Left colon (tissue), 2 donors: ENCODE measurements around the gene EXOC4. TPM values are rescaled to one million over a fixed set of nuclear protein-coding genes. Genes with fewer than 3 reads are reported as not detected.

Experiments used
- ATAC-seq: fragments of 200-7000 bp; cut with Tn5 transposase; one replicate; pipeline ENCODE4 v1.9.1; 2020; ENCODE audit warnings: mild to moderate bottlenecking, moderate library complexity
- DNase-seq, 2 donors: peaks; one replicate each; pipeline ENCODE4 v3.0.0-alpha.2; 2020
- intact Hi-C, 2 donors: fragments of 100-400 bp; cut with DNase I in 1 of 2; cut with micrococcal nuclease in 1 of 2; formaldehyde crosslinking; loops; one replicate each; pipeline versions ENCODE4 v1.11.2 to v1.14.0; 2022; cut with DNase I, micrococcal nuclease
- total RNA-seq, 2 donors: library from RNA; stranded (reverse); fragmentation: NEBNext Ultra II Directional; extraction: Animal tissue kit (Norgen Biotek cat#: 25700); gene quantifications; one replicate each; pipeline ENCODE4 v1.2.1, GENCODE V29; 2021
- donor health status: DM: no; HTN: no; CAD: no.
- donor health status: DM: yes; HTN: yes; CAD: no.

Gene EXOC4
- total RNA-seq, 2 donors from 2014 or later, result 78.8 to 85.4 TPM

DNA sequence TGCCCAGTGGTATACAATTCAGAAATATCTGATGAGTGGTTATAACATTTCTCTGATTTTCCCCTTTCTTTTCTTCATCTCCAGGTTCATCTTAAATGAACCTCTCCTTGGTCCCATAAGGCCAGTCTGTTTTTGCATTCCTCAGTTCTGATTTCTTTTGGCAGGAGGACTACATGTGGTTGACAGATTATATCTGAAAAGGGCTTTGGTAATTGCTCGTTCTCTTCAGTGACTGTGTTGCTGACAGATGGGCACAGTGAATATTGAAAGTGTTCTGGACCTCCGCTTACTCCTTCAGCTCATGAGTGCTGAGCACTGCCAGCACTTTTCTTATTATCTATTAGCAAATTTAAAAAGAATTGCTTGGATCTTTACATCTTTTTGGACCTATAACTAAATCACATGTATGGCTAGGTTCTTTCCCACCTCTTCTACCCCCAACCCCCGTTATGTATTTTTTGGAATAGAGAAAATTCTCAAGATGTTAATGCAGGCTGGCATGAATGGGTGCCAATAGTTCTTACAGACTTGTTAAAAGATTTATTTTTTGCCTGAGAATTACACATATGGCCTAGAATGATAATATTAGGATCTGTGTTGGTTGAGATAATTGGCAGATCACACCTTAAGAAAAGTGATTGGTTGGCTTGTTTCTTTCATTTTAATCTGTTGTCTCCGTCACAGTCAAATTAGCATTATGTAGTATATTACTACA lies 323.0 kb downstream of the EXOC4 start:
- no peak for ATAC-seq
- no peak for DNase-seq

DNA sequence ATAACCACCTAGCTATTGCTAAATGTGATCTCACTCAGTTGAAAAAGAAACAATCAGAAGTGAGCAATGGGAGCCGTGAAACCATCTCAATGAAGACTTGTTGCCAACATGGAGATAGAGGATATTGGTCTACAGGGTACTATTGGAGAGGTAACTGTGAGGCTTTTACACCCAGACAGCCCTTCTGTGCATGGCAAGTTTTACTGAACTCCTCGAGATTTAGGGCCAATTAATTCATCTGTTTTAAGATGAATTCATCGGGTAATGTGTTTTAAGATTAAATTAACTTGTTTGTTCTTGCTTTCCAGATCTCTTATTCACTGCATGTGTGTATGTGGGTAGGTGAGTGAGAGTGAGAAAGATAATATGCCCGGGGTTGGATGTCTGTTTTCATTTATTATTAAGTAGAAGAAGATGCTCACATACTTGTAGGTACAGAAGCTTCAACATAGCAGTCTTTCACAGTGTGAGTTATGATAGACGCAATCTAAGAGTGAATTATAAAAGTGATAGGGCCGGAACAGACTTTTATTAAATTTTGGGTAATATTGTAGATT lies 323.8 kb downstream of the EXOC4 start:
- ATAC-seq, result no peak
- DNase-seq, result no peak
- intact Hi-C loops, result no loop called here

More for the DNA sequence above, 323.0 kb downstream of the EXOC4 start:
- intact Hi-C loops, result no loop called here

DNA sequence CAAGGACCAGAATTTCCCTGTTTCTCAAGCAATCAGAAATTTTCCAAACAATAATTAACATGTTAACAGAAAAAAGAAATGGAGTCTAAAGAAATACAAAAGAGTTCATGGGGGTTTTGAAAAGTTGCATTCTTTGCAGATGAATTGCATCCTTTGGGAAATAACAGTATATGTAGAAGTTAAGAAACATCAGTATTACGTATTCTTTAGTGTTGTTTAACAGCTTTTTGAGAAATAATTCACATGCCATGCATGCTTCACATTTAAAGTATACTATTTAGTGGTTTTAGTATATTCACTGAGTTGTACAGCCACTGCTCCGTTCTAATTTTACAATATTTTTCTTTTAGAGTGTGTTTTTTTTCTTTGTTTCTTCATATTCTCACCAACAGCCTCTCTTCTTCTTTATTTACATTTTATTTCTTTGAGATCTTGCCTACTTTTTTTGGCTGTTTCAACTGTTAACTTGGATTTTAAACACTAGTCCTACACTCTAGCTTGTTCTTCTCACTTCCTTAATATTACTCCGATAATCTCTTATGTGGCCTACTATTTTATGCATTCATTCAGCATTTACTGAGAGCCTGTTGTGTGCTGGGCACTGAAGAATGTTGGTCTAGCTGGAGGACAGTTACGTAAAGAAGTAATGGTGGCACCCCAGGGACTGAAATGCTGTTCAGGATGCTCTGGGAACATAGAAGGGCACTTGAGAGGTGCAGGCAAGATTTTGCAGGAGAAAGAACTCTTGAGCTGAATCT lies 330.1 kb downstream of the EXOC4 start:
- ATAC-seq, result no peak
- DNase-seq, result no peak
- intact Hi-C loops, result no loop called here

DNA sequence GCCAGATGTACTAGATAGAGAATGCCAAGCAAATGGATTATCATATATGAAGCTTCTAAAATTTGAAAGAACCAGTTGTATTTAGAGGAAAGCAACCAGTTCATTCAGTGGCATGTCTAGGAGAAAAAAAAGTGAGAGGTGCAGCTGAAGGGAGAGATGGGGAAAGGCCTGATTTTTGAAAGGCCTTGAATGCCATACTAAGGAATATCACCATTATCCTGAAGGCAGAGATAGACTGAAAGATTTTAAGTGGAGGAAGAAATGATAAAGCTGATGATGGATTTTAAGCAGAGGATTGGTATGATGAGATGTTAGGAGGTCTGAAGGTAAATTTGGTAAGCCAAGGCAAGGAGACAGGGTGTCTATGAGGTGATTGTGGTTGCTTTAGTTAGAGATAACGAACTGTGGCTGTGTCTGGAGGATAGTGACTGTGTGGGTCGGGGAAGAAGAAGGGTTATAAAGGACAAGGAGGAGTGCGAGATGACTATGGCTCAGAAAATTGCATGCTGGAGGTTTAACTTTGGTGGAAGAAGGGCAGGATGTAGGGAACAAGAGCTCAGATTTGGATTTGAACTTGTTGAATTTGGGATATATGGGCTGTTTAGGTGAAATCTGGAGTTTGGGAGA lies 330.8 kb downstream of the EXOC4 start:
- intact Hi-C loops, result no loop called here
- ATAC-seq (no peak), DNase-seq (no peak)

DNA sequence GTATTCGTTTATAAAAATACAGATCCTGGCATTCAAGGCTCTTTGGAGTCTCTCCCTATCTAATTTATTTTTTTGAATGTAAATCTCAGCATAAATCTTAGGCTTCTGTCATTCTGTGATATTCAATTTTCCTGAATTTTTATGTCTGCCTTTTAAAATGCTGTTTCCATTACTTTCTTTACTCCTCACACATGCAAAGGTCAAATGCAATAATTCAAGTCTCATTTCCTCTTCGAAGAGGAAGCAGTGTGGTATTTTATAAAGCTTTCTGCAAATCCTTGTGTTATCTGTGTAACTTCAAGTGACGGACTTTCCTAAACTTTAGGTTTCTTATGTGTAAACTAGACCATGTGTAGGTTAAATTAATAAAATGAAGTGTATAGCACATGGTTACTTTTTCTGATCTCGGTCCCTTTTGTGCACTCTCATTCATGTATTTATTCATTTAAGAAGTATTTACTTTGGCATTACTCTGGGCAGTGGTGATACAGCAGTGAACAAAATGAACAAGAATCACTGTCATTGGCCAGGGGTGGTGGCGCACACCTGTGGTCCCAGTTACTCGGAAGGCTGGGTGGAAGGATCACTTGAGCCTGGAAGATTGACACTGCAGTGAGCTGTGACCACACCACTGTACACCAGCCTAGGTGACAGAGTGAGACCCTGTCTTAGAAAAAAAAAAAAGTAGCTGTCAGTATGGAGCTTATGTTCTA lies 332.2 kb downstream of the EXOC4 start:
- no peak for DNase-seq
- intact Hi-C loops, result no loop called here
- ATAC-seq, result peak; percentile 94

DNA sequence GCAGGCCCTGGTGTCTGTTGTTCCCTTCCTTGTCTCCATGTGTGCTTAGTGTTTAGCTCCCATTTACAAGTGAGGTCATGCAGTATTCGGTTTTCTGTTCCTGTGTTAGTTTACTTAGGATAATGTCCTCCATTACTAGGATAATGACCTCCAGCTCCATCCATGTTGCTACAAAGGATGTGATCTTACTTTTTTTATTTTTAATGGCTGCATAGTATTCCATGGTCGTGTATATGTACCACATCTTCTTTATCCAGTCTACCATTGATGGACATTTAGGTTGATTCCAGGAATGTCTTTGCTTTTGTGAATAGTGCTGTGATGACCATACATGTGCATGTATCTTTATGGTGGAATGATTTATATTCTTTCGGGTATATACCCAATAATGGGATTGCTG lies 333.4 kb downstream of the EXOC4 start:
- intact Hi-C loops, result no loop called here
- ATAC-seq, result no peak

DNA sequence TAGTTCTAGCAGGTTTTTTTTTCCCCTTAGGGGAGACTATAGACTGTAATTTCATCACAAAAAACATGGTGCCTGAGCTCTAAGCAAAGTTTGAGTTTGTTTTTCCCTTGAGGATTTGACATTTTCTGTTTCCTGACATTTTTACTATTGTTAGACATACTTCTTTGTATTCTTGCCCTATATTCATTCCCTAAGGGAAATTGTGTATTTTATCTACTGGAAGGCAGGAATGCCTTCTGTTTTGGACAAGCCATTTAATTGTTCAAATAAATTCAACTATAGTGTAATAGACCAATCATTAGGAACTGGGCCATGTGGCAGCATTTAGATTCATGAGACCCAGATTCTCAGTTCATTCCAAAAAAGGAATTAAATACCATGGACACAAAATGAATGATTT lies 335.0 kb downstream of the EXOC4 start:
- DNase-seq (no peak), ATAC-seq (no peak)
- intact Hi-C loops, result no loop called here

More for the DNA sequence above, 333.4 kb downstream of the EXOC4 start:
- no peak for DNase-seq

DNA sequence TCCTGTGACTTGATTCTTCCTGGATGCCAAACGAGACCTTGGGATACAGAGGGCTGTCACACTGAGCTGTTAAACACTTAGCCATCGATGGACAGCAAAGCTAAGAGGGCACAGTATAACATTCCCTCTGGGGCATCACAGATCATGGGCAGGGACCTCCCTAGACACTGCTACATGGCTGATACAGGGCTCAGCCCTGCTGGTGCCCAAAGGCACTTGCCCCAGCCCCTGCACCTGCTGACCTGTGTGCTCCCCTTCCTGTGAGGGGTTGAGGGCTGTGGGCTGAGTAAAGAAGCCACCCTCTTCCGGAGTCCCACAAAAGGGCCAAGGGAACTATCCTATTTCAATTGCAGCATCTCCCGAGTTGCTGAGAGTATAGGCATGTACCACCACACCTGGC lies 337.9 kb downstream of the EXOC4 start:
- intact Hi-C loops, result no loop called here
- no peak for DNase-seq
- ATAC-seq, result no peak

DNA sequence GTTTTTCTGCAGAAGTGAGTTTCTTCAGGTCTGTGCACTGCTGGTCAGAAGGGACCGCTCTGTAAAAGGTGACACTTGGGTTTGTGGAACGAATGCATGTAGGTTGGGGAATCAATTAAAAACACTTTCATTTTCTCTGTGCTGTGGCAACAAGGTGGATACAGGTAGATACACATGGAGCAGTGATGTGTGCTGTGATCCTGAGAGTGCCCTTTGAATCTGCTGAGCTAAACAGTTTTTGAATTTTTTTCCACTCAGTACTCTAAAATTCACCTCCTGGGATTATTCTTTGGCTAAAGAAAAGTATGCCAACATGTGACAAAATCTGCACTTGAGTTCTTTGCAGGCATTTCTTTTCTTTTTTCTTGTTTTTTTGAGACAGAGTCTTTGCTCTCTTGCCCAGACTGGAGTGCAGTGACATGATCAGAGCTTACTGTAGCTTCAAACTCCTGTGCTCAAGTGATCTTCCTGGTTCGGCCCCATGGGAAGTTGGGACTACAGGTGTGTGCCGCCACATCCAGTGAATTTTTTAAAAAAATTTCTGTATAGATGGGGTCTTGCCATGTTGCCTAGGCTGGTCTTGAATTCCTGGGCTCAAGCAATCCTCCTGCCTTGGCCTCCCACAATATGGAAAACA lies 338.9 kb downstream of the EXOC4 start:
- intact Hi-C loops, result no loop called here
- DNase-seq (no peak), ATAC-seq (no peak)

DNA sequence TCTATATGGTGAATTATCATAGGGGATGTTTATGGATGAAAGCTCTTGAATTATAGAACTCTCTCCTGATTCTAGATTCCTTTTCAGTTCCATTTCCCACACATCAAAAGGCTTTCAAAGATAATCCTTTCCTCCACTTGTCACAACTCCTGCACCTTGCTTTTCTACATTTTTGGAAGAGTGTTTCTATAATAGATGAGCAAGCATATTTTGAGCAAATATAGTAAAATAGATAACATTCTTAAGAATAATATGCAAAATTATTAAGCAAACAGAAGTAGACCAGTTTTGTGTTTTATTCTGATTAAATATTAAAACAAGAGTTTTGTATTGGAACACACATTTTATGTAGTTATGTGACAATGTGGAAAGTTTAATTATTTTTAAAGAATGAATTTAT lies 340.7 kb downstream of the EXOC4 start:
- intact Hi-C loops, result no loop called here
- ATAC-seq (no peak), DNase-seq (no peak)

DNA sequence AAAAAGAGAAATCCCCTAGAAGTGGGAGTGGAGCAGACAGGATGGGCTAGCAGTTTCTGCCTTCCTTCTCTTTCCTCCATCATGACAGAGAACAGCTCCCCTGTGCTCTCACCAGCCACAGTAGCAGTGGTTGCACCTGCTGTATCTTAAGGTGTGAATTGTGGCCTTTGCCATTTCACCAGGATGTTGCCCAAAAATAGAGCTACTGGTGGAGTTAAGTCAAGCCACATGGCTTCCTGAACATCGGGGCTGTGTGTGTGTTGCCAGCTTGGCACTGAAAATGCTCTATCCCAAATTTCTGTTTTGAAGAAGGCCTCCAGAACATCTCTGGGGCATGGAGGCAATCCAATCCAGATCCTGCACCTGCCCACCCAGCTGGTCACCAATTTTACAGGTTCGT lies 348.7 kb downstream of the EXOC4 start:
- intact Hi-C loops, result no loop called here
- no peak for DNase-seq
- no peak for ATAC-seq

DNA sequence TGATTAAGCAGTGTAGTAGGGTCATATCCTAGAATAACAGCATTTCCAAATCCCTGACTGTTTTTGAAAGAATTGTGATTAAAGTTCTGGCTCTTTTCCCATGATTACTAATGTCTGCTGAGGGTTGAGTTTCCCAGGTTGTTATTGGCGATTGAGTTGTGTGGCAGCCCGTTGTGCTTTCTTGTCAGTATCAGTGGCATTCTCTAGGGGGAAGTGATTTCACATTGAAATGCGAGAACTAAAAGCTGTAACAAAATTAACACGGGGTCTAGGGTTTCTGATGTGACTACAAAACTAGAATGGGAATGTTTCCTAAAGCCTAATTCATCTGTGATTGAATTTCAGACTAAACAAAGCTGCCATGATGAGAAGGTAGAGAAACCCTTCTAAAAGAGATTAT lies 349.4 kb downstream of the EXOC4 start:
- no peak for DNase-seq
- no peak for ATAC-seq
- intact Hi-C loops, result no loop called here

DNA sequence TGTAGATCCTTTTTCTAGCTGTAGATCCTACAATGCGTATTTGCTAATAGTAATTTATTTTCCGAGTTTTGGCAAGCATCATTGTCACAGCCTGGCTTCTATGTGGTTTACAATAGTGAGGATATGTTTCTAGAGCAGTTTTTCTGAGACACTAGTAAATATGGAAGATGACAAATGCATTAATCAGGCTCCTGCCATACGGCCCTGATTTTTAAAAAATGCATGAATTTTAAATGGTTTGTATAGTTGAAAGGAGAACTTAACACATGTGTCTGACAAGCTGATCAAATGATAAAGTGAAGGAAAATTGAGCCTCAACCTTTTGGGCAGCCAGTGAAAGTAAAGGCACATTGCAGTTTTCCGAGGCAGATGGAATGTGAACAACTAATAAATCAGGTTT lies 354.1 kb downstream of the EXOC4 start:
- DNase-seq (no peak), ATAC-seq (no peak)
- intact Hi-C loops, result no loop called here

DNA sequence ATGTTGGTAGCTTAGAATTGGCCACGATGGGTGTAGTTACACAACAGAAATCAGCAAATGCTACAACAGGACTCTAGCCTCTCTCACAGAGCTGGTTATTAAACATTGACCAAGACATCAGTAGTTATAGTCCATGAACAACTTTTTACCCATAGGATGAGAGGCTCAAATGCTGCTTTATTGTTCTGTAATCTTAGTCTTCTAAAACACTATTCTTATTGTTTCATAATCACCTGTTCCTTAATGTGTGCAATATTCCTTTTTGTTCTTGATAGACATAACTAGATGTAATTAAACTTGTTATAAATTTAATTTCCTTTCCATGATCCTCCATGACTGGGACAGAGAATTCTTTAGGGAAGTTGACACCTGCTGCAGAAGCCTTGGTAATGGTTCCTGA lies 356.9 kb downstream of the EXOC4 start:
- DNase-seq, result no peak
- intact Hi-C loops, result no loop called here
- no peak for ATAC-seq

DNA sequence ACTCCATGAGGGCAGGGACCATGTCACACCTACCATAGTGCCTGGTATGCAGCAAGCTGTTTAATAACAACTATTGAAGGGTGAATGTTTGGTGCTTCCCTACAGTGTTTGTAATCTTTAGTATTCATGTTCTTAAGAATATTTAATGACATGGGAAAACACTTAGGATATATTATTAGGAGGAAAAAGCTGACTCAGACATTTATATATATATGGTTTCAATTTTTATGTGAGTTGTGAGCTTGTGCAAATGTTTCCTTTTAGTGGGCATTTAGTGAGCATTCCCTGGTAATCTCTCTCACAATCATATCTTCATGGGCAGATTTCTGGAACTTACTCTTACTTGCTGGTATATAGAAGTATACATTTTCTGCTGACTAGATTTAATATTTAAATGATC lies 359.1 kb downstream of the EXOC4 start:
- no peak for DNase-seq
- intact Hi-C loops, result no loop called here
- no peak for ATAC-seq

DNA sequence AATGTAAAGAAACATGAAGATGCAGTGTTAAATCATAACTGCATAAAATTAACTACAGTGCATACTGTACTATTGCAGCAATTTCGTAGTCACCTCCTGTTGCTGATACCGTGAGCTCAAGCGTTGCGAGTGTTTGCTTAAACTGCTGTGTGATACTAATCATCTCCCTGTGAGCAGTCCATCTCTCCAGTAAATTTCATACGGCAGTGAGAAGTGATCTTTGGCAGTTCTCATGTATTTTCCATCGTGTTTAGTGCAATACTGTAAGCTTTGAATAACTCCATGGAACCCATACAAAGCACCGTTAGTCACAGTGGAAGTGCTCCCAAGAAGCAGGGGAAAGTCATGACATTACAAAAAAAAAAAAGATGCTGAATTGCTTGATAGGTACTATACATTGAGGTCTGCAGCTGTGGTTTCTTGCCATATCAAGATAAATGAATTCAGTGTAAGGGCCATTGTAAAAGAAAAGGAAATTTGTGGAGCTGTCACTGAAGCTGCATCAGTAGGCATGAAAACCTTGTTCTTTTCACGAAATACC lies 360.4 kb downstream of the EXOC4 start:
- DNase-seq, result no peak
- intact Hi-C loops, result no loop called here

DNA sequence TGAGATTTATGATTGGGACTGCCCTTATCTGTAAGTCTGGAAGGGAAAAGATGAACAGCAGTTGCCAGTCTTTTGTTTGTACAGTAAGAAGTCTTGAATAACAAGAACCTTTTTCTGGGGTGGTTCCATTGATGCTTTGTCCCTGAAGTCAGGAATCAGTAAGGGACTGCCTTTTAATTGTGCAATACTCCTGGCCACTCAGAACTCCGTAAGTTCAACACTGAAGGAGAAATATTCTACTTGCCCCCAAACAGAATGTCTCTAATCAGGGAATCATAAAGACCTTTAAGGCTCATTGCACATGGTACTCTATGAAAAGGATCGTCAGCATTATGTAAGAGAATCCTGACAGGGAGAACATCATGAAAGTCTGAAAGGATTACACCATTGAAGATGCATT lies 361.4 kb downstream of the EXOC4 start:
- intact Hi-C loops, result no loop called here
- DNase-seq (no peak), ATAC-seq (no peak)

More for the DNA sequence above, 360.4 kb downstream of the EXOC4 start:
- no peak for ATAC-seq

DNA sequence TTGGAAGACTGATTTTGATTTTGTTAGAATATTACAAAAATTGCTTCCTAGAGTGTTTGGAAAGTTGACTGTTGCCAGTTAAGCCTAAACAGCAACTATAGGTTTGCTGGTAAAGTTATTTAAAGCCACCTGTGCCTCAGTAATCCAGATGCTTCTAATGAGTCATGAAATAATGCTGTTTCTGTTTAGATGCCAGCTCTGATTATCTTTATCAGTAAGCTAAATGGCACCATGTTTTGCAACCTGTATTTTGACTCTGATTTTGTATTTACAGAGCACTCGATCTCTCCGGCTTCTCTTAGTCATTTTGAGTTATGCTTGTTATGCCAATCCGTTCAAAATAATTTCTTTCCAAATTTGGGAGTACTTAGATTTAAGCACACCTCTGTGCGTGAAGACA lies 366.1 kb downstream of the EXOC4 start:
- ATAC-seq (no peak), DNase-seq (no peak)
- intact Hi-C loops, result no loop called here

DNA sequence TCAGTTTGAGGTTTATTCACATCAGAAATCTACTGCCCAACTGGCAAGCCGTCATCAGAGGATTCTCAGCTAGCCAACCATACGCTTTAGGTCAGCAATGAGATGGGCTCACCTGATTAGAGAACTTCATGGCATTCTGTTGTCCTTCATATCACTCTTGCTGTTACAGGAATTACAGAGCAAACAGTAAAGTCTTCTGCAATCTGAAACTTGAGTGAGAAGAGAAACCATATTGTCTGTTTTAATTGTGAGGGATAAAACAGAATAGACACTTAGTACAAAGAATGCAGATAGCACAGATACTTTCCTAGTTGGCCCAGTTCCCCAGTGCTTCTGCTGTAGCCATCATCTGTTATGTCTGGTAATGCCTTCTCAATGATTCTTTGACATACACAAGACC lies 366.6 kb downstream of the EXOC4 start:
- no peak for DNase-seq
- intact Hi-C loops, result no loop called here

More for the DNA sequence above, 366.6 kb downstream of the EXOC4 start:
- no peak for ATAC-seq
